Stimulated activated CD4-positive, alpha-beta T cell treated with anti-CD3 and anti-CD28 coated beads, Interleukin-4, amount 100 ng/mL, for 48 hours (primary cell): ENCODE data around the gene PLEKHA6.
"Not testable (repeated sequence)": the region's sequence is repeated elsewhere in the genome, so short reads cannot be mapped to it uniquely, and the experiment has no call there.

Experiments
- DNase-seq, 2 donors: peaks; one replicate each; pipeline ENCODE4 v3.0.0-alpha.2; 2020; ENCODE audit warnings: low read depth in 2 of 2

Gene PLEKHA6

GRCh38 chr1:204242920-204243319 is 116.8 kb downstream of the PLEKHA6 start:
- no peak for DNase-seq

GRCh38 chr1:204241914-204242313 is 117.8 kb downstream of the PLEKHA6 start:
- DNase-seq, result no peak

- DNase-seq, result no peak
These were observed 118.7 kb downstream of the PLEKHA6 start for GRCh38 chr1:204241050-204241449.

- DNase-seq, result no peak
These were observed 119.5 kb downstream of the PLEKHA6 start for GRCh38 chr1:204240233-204240632.

GRCh38 chr1:204239401-204239800 is 120.3 kb downstream of the PLEKHA6 start:
- not testable (repeated sequence) for DNase-seq

- DNase-seq, result not testable (repeated sequence)
These were observed 121.2 kb downstream of the PLEKHA6 start for GRCh38 chr1:204238520-204238919.

- DNase-seq, result not testable (repeated sequence)
These were observed 122.2 kb downstream of the PLEKHA6 start for GRCh38 chr1:204237515-204237914.

- DNase-seq, result no peak
These were observed 127.2 kb downstream of the PLEKHA6 start for GRCh38 chr1:204232526-204232925.

- DNase-seq, result no peak
These were observed 129.5 kb downstream of the PLEKHA6 start for GRCh38 chr1:204230211-204230610.

- DNase-seq, result no peak
These were observed 130.8 kb downstream of the PLEKHA6 start for GRCh38 chr1:204228896-204229295.

- DNase-seq, result no peak
These were observed 131.5 kb downstream of the PLEKHA6 start for GRCh38 chr1:204227996-204228785.

GRCh38 chr1:204227351-204227750 is 132.4 kb downstream of the PLEKHA6 start:
- DNase-seq, result no peak

- DNase-seq, result no peak
These were observed 133.6 kb downstream of the PLEKHA6 start for GRCh38 chr1:204225841-204226735.

GRCh38 chr1:204224655-204225054 is 135.1 kb downstream of the PLEKHA6 start:
- no peak for DNase-seq

GRCh38 chr1:204223129-204223860 is 136.4 kb downstream of the PLEKHA6 start:
- no peak for DNase-seq

- DNase-seq, result no peak
These were observed 137.0 kb downstream of the PLEKHA6 start for GRCh38 chr1:204222764-204223055.

GRCh38 chr1:204222006-204222763 is 137.5 kb downstream of the PLEKHA6 start:
- no peak for DNase-seq

GRCh38 chr1:204221271-204221670 is 138.5 kb downstream of the PLEKHA6 start:
- DNase-seq, result no peak

- DNase-seq, result no peak
These were observed 139.6 kb downstream of the PLEKHA6 start for GRCh38 chr1:204219971-204220616.

- DNase-seq, result no peak
These were observed 141.2 kb downstream of the PLEKHA6 start for GRCh38 chr1:204218552-204218951.

- no peak for DNase-seq
These were observed 142.1 kb downstream of the PLEKHA6 start for GRCh38 chr1:204217648-204218000.
